BJ (cell line): Measurements from ENCODE around the gene OSBPL5. TPM values are rescaled to one million over a fixed set of nuclear protein-coding genes. Genes with fewer than 3 reads are reported as not detected.

Experiments used
- CTCF ChIA-PET: fragments of 350-600 bp; formaldehyde crosslinking; extraction: SDS; loops from one replicate; lab custom pipeline; 2021; ENCODE audit warnings: antibody characterized with exemption, inconsistent platforms; lab: Yijun Ruan, JAX
- POLR2A ChIA-PET: fragments of 300-600 bp; sonication (Branson Sonifier 250); formaldehyde crosslinking; extraction: SDS; loops from one replicate; lab custom pipeline; 2021; ENCODE audit warnings: antibody characterized with exemption; lab: Charles Lee
- DNase-seq: peaks from one replicate; pipeline ENCODE4 v3.0.0-alpha.2; 2011; ENCODE audit warnings: low read depth
- H3K27me3 ChIP-seq: 2 replicates; pipeline ENCODE4 v1.6.0; 2011; ENCODE audit warnings: low read length; ENCODE audit not compliant: control insufficient read depth, insufficient read depth
- H3K36me3 ChIP-seq: 2 replicates; pipeline ENCODE4 v1.5.1; 2011; ENCODE audit warnings: low read length; ENCODE audit not compliant: control insufficient read depth, insufficient read depth
- H3K4me3 ChIP-seq: 2 replicates; pipeline ENCODE4 v1.5.1; 2011; ENCODE audit warnings: low read depth, mild to moderate bottlenecking, control low read depth, low read length
- CTCF ChIP-seq: IDR thresholded peaks from 2 replicates; pipeline ENCODE4 v1.5.1; 2011; ENCODE audit warnings: low read depth, mild to moderate bottlenecking, control low read depth, inconsistent platforms, low read length, moderate library complexity; ENCODE audit not compliant: insufficient read depth
- polyA minus RNA-seq: library from RNA; depleted of rRNA, polyadenylated mRNA; stranded (reverse); fragments of >200 nt; gene quantifications from 2 replicates; pipeline ENCODE4 v1.2.3, GENCODE V29; 2011; rRNA and poly(A)+ RNA removed
- polyA plus RNA-seq: library from polyadenylated mRNA; depleted of rRNA; stranded (reverse); fragments of >200 nt; gene quantifications from 2 replicates; pipeline ENCODE4 v1.2.3, GENCODE V29; 2011; rRNA removed

The OSBPL5 gene
- polyA plus RNA-seq (10.4 and 20.8 TPM in 2 replicates), polyA minus RNA-seq (18.0 and 22.3 TPM in 2 replicates)

GRCh38 chr11:3165152-3165705, at the start of gene OSBPL5:
Gene OSBPL5 (minus strand): TSS chr11:3165310. CDS start chr11:3129148, 36,162 bp downstream.
- POLR2A ChIA-PET, result no interaction called here

GRCh38 chr11:3214420-3214699, 49.2 kb upstream of the OSBPL5 start:
- no peak for DNase-seq
- no peak for TF ChIP-seq CTCF
- Histone ChIP-seq H3K36me3 (no peaks in the 10 kb centered on the region), H3K4me3 (no peak overlapping the region), H3K27me3 (peaks cover 7% of the 10 kb centered on the region)
- ChIA-PET POLR2A (no interaction called here), CTCF (interaction anchor here (0.7 to 3.0 kb wide), 4 partner anchors 13 to 681 kb away, joined by 3 to 9 read pairs (median 3); partner anchors contain the start of gene MRGPRE)

More at GRCh38 chr11:3165152-3165705, at the start of gene OSBPL5:
- H3K27me3 ChIP-seq, result no peaks in the 10 kb centered on the region
- DNase-seq, result no peak
- H3K4me3 ChIP-seq, result peak within 1 kb of the TSS; percentile 89
- no peak for TF ChIP-seq CTCF
- H3K36me3 ChIP-seq, result no peaks in the 10 kb centered on the region
- CTCF ChIA-PET, result interaction anchor here (0.6 to 1.9 kb wide), 2 partner anchors 74 to 173 kb away, joined by 3 to 5 read pairs; partner anchors contain the start of gene NAP1L4

GRCh38 chr11:3213659-3214419, 48.7 kb upstream of the OSBPL5 start:
- Histone ChIP-seq H3K4me3 (no peak overlapping the region), H3K27me3 (peaks cover 7% of the 10 kb centered on the region), H3K36me3 (no peaks in the 10 kb centered on the region)
- ChIA-PET POLR2A (no interaction called here), CTCF (interaction anchor here (0.7 to 1.3 kb wide), 3 partner anchors 13 to 681 kb away, joined by 3 read pairs; no protein-coding TSS in a partner anchor)
- no peak for DNase-seq
- TF ChIP-seq CTCF, result no peak

- POLR2A ChIA-PET, result no interaction called here
- no peaks in the 10 kb centered on the region for H3K36me3 ChIP-seq
- CTCF ChIA-PET, result interaction anchor here (1.0 to 1.9 kb wide), 5 partner anchors 9 to 24 kb away, joined by 3 to 5 read pairs (median 3); no protein-coding TSS in a partner anchor
- no peak for TF ChIP-seq CTCF
- no peak overlapping the region for H3K4me3 ChIP-seq
- H3K27me3 ChIP-seq, result peaks cover 15% of the 10 kb centered on the region
- no peak for DNase-seq
These were observed 43.2 kb upstream of the OSBPL5 start for GRCh38 chr11:3208272-3208671.

GRCh38 chr11:3207526-3208189, 42.5 kb upstream of the OSBPL5 start:
- POLR2A ChIA-PET, result no interaction called here
- no peak for DNase-seq
- Histone ChIP-seq H3K36me3 (no peaks in the 10 kb centered on the region), H3K4me3 (no peak overlapping the region), H3K27me3 (peaks cover 21% of the 10 kb centered on the region)
- no peak for TF ChIP-seq CTCF
- CTCF ChIA-PET, result interaction anchor here (1.0 to 1.9 kb wide), 4 partner anchors 10 to 24 kb away, joined by 3 to 5 read pairs (median 3); no protein-coding TSS in a partner anchor
